DOHH2 (cell line): Measurements from ENCODE around the gene LYPD6B.

Experiments used
- CTCF ChIP-seq: fragments of 200-600 bp; sonication (generic); IDR thresholded peaks from one replicate; pipeline ENCODE4 v1.5.1; 2014; ENCODE audit warnings: antibody characterized with exemption, mild to moderate bottlenecking, low read depth, low read length; ENCODE audit not compliant: poor library complexity, severe bottlenecking
- EZH2phosphoT487 ChIP-seq: fragments of 200-600 bp; sonication (generic); IDR thresholded peaks from 2 replicates; pipeline ENCODE4 v1.6.1; 2017; ENCODE audit warnings: borderline replicate concordance, mild to moderate bottlenecking, antibody characterized with exemption, low read length, moderate library complexity, mixed read lengths

GRCh38 chr2:149112068-149112467, 73.6 kb downstream of the LYPD6B start:
- no peak for TF ChIP-seq CTCF
- no peak for TF ChIP-seq EZH2phosphoT487
